SJCRH30 (cell line): ENCODE measurements around the gene CCNY. TPM values are rescaled to one million over a fixed set of nuclear protein-coding genes. Genes with fewer than 3 reads are reported as not detected.

ENCODE experiments used
- DNase-seq, 2 experiments: peaks; one replicate each; pipeline ENCODE4 v3.0.0-alpha.2; 2015 to 2020
- H3K27ac ChIP-seq: fragments of 250-450 bp; sonication (Bioruptor Pico); 2 replicates; pipeline ENCODE4 v1.5.1; 2020; ENCODE audit warnings: mild to moderate bottlenecking, moderate library complexity
- H3K27me3 ChIP-seq: fragments of 250-450 bp; sonication (Bioruptor Pico); 2 replicates; pipeline ENCODE4 v1.5.1; 2020; ENCODE audit warnings: mild to moderate bottlenecking, moderate library complexity
- H3K36me3 ChIP-seq: fragments of 250-450 bp; sonication (Bioruptor Pico); 2 replicates; pipeline ENCODE4 v1.5.1; 2020; ENCODE audit warnings: mild to moderate bottlenecking, moderate library complexity
- H3K4me1 ChIP-seq: fragments of 250-450 bp; sonication (Bioruptor Pico); 2 replicates; pipeline ENCODE4 v1.5.1; 2020; ENCODE audit warnings: mild to moderate bottlenecking, moderate library complexity
- H3K4me3 ChIP-seq: fragments of 250-450 bp; sonication (Bioruptor Pico); 2 replicates; pipeline ENCODE4 v1.5.1; 2020; ENCODE audit warnings: mild to moderate bottlenecking, moderate library complexity
- H3K9me3 ChIP-seq: fragments of 250-450 bp; sonication (Bioruptor Pico); replicated peaks from 2 replicates; pipeline ENCODE4 v1.5.1; 2020; ENCODE audit warnings: mild to moderate bottlenecking, moderate library complexity
- total RNA-seq: library from RNA; depleted of rRNA; stranded (reverse); fragments of >200 nt; shearing (Covaris generic); gene quantifications from 2 replicates; pipeline ENCODE4 v1.2.3, GENCODE V29; 2014

CCNY gene
- total RNA-seq, 1 experiment from 2014 or later: 47.2 TPM

DNA sequence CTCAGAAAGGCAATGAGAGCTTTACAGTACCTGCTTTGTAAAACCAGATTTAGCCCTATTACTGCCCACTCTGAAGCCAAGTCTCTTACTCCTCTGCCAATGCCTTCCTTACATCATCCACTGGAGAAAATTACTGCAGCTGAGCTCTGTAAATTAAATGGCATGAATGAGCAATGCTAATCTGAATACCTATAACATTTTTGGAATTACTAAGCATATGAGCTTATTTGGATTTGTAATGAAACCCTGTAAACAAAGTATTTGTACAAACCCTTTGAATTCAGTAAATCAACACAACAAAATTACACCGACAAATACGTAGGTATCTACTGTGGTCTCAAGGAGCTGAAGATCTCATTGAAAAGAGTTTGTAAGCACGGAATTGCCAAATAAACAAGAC is 12.1 kb upstream of the CCNY start:
- H3K27ac ChIP-seq: no peak overlapping the region

GRCh38 chr10:35326466-35327235 is 9.7 kb upstream of the CCNY start:
- no peak for DNase-seq
- Histone ChIP-seq H3K4me3 (no peak overlapping the region), H3K27me3 (no peaks in the 10 kb centered on the region), H3K4me1 (peaks cover 16% of the 10 kb centered on the region; the same call in 1 of the 2 replicates), H3K27ac (no peak overlapping the region), H3K36me3 (no peaks in the 10 kb centered on the region), H3K9me3 (no peaks in the 10 kb centered on the region; the same call in 1 of the 2 replicates)

More for the DNA sequence above, 12.1 kb upstream of the CCNY start:
- Histone ChIP-seq H3K4me1 (peaks cover 8% of the 10 kb centered on the region; the same call in 1 of the 2 replicates), H3K36me3 (no peaks in the 10 kb centered on the region), H3K27me3 (no peaks in the 10 kb centered on the region), H3K9me3 (no peaks in the 10 kb centered on the region; the same call in 1 of the 2 replicates), H3K4me3 (no peak overlapping the region)
- DNase-seq: no peak

DNA sequence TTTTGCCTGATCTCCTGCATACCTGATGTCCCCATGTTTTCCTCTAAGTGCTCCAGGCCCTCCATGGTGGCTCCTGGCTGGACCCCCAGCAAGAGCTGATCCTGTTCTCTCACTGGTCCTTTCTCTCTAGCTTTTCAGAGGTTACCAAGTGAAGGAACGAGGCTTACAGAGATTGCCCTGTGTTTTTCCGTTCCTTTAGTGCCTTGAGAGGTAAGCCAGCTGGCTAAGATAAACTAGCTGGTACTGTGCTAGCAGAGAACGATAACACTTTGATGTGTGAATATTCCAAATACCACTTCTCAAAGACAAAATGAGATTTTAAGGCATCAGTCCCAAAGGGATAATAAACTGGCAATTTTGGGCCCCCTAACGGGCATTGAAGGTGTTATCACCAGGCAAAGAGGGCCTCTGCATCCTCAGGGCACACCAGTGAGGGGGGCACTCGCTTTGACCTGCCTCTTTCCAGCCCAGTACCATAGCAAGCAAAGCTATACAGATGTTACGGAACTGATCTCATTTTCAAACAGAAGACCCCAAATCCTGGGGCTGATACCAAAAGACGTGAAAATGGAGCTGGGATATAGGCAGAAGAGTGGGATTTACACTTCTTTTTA is 8.4 kb upstream of the CCNY start:
- H3K27me3 ChIP-seq: no peaks in the 10 kb centered on the region
- no peaks in the 10 kb centered on the region for H3K9me3 ChIP-seq
- DNase-seq: no peak
- no peak overlapping the region for H3K27ac ChIP-seq
- H3K4me3 ChIP-seq: no peak overlapping the region
- H3K4me1 ChIP-seq: peaks cover 16% of the 10 kb centered on the region; the same call in 1 of the 2 replicates
- no peaks in the 10 kb centered on the region for H3K36me3 ChIP-seq

GRCh38 chr10:35328404-35329037 is 7.8 kb upstream of the CCNY start:
- H3K27ac ChIP-seq: no peak overlapping the region
- no peaks in the 10 kb centered on the region for H3K36me3 ChIP-seq
- no peak overlapping the region for H3K4me3 ChIP-seq
- H3K4me1 ChIP-seq: peaks cover 16% of the 10 kb centered on the region; the same call in 1 of the 2 replicates
- H3K27me3 ChIP-seq: no peaks in the 10 kb centered on the region
- no peaks in the 10 kb centered on the region for H3K9me3 ChIP-seq
- DNase-seq: no peak

DNA sequence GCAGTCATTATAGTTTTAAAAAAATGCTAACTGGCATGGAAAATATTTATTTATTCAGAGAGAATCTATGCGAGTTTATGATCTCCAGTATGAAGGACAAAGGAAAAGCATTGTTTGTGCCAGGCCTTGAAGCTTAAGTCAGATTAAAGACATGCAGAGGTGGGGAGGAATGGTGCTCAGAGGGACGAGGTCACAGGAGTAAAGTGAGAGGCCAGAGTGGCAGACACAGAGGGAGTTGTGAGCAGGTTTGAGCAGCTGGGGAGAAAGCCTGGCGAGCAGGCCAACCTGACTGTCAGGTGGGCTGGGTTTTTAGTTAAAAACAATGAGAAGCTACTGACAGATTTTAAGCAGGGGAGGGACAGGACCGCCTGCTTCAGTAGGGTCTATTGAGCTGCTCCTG is 6.8 kb upstream of the CCNY start:
- Histone ChIP-seq H3K4me3 (no peak overlapping the region), H3K27ac (no peak overlapping the region), H3K27me3 (no peaks in the 10 kb centered on the region), H3K36me3 (no peaks in the 10 kb centered on the region), H3K4me1 (peaks cover 16% of the 10 kb centered on the region; the same call in 1 of the 2 replicates), H3K9me3 (no peaks in the 10 kb centered on the region)
- peak; percentile 39 to 50 for DNase-seq

DNA sequence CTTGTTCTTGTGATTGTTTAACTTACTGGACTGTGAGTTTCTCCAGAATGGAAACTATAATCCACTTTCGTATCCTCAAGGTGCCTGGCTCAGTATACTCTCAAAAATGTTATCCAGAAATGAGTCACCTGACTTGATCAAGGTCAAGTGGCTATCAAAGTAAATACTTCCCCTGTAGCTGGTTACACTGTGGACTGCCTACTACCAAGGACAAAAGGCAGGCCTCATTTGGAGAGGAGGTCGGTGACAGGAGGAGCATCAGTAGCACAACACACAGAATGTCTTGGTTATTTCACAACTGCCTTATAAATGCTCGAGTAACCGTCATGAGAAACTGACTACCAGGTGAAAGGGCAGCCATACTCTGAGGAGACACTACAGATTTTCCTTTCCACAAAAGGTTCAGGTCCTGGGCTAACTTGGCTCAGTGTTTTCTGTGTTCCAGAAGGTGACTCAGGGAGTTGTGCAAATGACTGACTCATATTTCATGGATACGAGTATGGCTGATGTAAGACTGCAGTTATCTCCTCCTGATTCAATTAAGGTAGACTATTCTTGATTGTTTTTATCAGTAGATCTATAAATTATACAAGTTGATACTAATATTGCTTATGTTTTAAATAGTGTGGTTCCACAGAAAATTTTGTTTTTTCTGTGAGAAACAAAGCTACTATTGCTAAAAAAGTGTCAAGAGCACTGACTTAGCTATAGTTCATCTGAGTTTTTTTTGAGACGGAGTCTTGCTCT is 4.2 kb upstream of the CCNY start:
- DNase-seq: no peak
- Histone ChIP-seq H3K27me3 (no peaks in the 10 kb centered on the region), H3K4me3 (no peak overlapping the region), H3K36me3 (no peaks in the 10 kb centered on the region), H3K4me1 (peaks cover 16% of the 10 kb centered on the region; the same call in 1 of the 2 replicates), H3K27ac (no peak overlapping the region), H3K9me3 (no peaks in the 10 kb centered on the region)

DNA sequence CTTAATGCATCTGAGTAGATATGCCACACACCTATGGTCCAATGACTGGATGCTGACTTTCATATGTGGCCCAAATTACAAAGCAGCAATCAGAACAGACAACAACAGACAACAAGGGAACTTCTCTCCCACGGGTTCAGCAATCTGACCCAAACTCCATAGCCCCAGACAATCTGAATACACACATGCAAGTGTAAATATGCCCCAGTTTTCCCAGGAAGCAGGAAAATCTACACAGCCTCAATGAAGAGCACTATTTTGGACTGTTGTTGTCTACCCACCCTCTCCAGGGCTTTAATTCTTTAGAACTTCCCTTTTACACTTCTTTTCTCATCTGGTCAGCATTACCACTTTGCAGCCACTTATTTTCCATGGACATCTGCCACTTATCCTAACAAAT is 2.0 kb upstream of the CCNY start:
- DNase-seq: no peak
- Histone ChIP-seq H3K4me3 (no peak overlapping the region), H3K4me1 (peaks cover 14% of the 10 kb centered on the region), H3K36me3 (no peaks in the 10 kb centered on the region), H3K27ac (no peak overlapping the region), H3K9me3 (no peaks in the 10 kb centered on the region), H3K27me3 (no peaks in the 10 kb centered on the region)

DNA sequence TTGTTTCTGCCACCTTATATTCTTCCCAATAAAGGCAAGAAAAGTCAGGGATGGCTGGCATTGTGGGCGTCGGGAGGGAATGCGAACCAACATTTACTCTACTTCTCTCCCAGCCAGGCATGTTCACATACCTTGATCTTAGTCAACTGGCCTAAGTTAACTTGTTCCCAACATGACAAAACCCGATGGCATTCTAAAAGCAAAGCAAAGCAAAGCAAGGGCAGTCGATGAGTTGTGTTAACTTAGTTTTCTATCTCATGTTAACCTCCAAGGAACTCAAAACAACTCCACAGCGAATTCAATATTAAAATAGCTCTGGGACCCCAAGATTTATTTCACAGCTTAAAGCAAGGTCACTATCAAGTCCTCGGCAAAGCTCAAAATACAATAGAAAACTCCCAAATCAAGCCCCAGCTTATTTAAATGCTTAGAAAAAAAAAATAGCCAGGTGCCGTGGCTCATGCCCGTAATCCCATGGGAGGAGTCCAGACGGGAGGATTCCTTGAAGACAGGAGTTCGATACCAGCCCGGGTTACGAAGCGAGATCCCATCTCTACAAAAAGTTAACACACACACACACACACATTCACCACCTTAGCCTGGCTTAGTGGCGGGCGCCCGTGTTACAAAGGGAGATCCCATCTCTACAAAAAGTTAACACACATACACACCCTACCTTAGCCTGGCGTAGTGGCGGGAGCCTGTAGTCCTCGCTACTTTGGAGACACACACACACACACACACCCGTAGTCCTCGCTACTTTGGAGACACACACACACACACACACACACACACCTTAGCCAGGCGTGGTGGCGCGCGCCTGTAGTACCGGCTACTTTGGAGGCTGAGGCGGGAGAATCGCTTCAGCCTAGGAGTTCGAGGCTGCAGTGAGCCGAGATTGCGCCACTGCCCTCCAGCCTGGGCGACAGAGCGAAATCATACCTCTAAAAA is 901 bp upstream of the CCNY start:
- peak; percentile 15 to 34 for DNase-seq
- peak overlapping the region; percentile 100 for H3K4me3 ChIP-seq
- H3K36me3 ChIP-seq: no peaks in the 10 kb centered on the region
- peak overlapping the region; percentile 86 for H3K27ac ChIP-seq
- H3K9me3 ChIP-seq: no peaks in the 10 kb centered on the region
- no peaks in the 10 kb centered on the region for H3K27me3 ChIP-seq
- H3K4me1 ChIP-seq: peaks cover 9% of the 10 kb centered on the region

- peak overlapping the region; percentile 50 for H3K27ac ChIP-seq
- DNase-seq: peak; percentile 53 to 59
- no peaks in the 10 kb centered on the region for H3K9me3 ChIP-seq
- H3K27me3 ChIP-seq: no peaks in the 10 kb centered on the region
- no peaks in the 10 kb centered on the region for H3K36me3 ChIP-seq
- peak overlapping the region; percentile 100 for H3K4me3 ChIP-seq
- peaks cover 9% of the 10 kb centered on the region for H3K4me1 ChIP-seq
These were observed 863 bp downstream of the CCNY start for GRCh38 chr10:35336921-35337823.

DNA sequence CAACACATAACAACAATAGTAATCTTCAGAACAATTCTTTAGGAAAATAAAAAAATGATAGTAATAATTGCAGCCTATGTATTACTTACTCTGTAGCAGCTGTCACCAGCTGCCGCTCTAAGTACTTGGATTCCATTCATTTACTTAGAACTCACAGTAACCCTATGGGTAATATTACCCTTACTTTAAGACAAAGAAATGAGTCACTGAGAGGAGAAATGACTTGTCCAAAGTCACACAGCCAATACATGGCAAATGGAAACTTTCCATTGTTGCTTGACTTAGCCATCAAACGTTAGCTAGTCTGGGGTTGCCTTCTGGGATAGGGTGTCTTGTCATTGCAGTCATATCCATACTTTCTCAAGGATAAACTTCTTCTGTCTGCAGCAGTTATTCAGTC is 3.6 kb downstream of the CCNY start:
- Histone ChIP-seq H3K27ac (no peak overlapping the region), H3K9me3 (no peaks in the 10 kb centered on the region), H3K4me3 (no peak overlapping the region), H3K36me3 (no peaks in the 10 kb centered on the region; the same call in 1 of the 2 replicates), H3K4me1 (peaks cover 9% of the 10 kb centered on the region), H3K27me3 (no peaks in the 10 kb centered on the region)
- peak in 1 of 2 experiments; percentile 33 for DNase-seq

GRCh38 chr10:35340975-35341374 is 4.7 kb downstream of the CCNY start:
- no peaks in the 10 kb centered on the region for H3K27me3 ChIP-seq
- H3K9me3 ChIP-seq: no peaks in the 10 kb centered on the region
- no peak for DNase-seq
- no peak overlapping the region for H3K27ac ChIP-seq
- no peaks in the 10 kb centered on the region; the same call in 1 of the 2 replicates for H3K36me3 ChIP-seq
- H3K4me3 ChIP-seq: no peak overlapping the region
- H3K4me1 ChIP-seq: peaks cover 9% of the 10 kb centered on the region

- H3K27ac ChIP-seq: no peak overlapping the region
- H3K9me3 ChIP-seq: no peaks in the 10 kb centered on the region
- no peak for DNase-seq
- H3K36me3 ChIP-seq: no peaks in the 10 kb centered on the region; the same call in 1 of the 2 replicates
- H3K4me3 ChIP-seq: no peak overlapping the region
- no peaks in the 10 kb centered on the region for H3K27me3 ChIP-seq
- H3K4me1 ChIP-seq: peaks cover 9% of the 10 kb centered on the region
These were observed 5.2 kb downstream of the CCNY start for GRCh38 chr10:35341521-35341920.
